DOHH2 (cell line): Measurements from ENCODE around the gene SCGB3A1.
A peak's percentile ranks its signal among the peaks of the same experiment; 100 is the strongest.

ENCODE experiments used
- H3F3A ChIP-seq: fragments of 200-600 bp; sonication (generic), shearing (Covaris generic); 2 replicates; pipeline ENCODE4 v1.6.0; 2016; ENCODE audit warnings: antibody characterized with exemption, mild to moderate bottlenecking; ENCODE audit not compliant: control insufficient read depth, insufficient read depth
- H3K27ac ChIP-seq: fragments of 200-600 bp; sonication (generic); 2 replicates; pipeline ENCODE4 v1.5.1; 2014; ENCODE audit warnings: low read depth, mild to moderate bottlenecking, low read length, moderate library complexity
- H3K27me3 ChIP-seq: fragments of 200-600 bp; sonication (generic); 2 replicates; pipeline ENCODE4 v1.6.1; 2014; ENCODE audit warnings: mild to moderate bottlenecking, low read length, mixed read lengths; ENCODE audit not compliant: control insufficient read depth
- H3K36me3 ChIP-seq: fragments of 200-600 bp; sonication (generic); 2 replicates; pipeline ENCODE4 v1.6.1; 2014; ENCODE audit warnings: mild to moderate bottlenecking, low read length, moderate library complexity, mixed read lengths; ENCODE audit not compliant: control insufficient read depth
- H3K4me1 ChIP-seq: fragments of 200-600 bp; sonication (generic); 2 replicates; pipeline ENCODE4 v1.6.1; 2014; ENCODE audit warnings: mild to moderate bottlenecking, low read length, mixed read lengths; ENCODE audit not compliant: control insufficient read depth
- H3K4me2 ChIP-seq: fragments of 200-600 bp; sonication (generic); 2 replicates; pipeline ENCODE4 v1.6.0; 2014; ENCODE audit warnings: mild to moderate bottlenecking, low read length, moderate library complexity
- H3K4me3 ChIP-seq: fragments of 200-600 bp; sonication (generic); 2 replicates; pipeline ENCODE4 v1.5.1; 2014; ENCODE audit warnings: mild to moderate bottlenecking, low read length, mixed read lengths
- H3K79me2 ChIP-seq: fragments of 200-600 bp; sonication (generic); 2 replicates; pipeline ENCODE4 v1.6.1; 2014; ENCODE audit warnings: mild to moderate bottlenecking, low read length, mixed read lengths; ENCODE audit not compliant: control insufficient read depth
- H3K9me2 ChIP-seq: fragments of 200-600 bp; sonication (generic); replicated peaks from 2 replicates; pipeline ENCODE4 v1.6.1; 2014; ENCODE audit warnings: mild to moderate bottlenecking, low read length, mixed read lengths; ENCODE audit not compliant: control insufficient read depth
- H3K9me3 ChIP-seq: fragments of 200-600 bp; sonication (generic); 2 replicates; pipeline ENCODE4 v1.6.1; 2014; ENCODE audit warnings: antibody characterized with exemption, low read length, mixed read lengths; ENCODE audit not compliant: control insufficient read depth, insufficient read depth
- H4K20me1 ChIP-seq: fragments of 200-600 bp; sonication (generic); 2 replicates; pipeline ENCODE4 v1.6.0; 2014; ENCODE audit warnings: low read depth, mild to moderate bottlenecking, antibody characterized with exemption, low read length, moderate library complexity; ENCODE audit not compliant: control insufficient read depth, insufficient read depth
- CTCF ChIP-seq: fragments of 200-600 bp; sonication (generic); IDR thresholded peaks from one replicate; pipeline ENCODE4 v1.5.1; 2014; ENCODE audit warnings: antibody characterized with exemption, mild to moderate bottlenecking, low read depth, low read length; ENCODE audit not compliant: poor library complexity, severe bottlenecking
- EZH2phosphoT487 ChIP-seq: fragments of 200-600 bp; sonication (generic); IDR thresholded peaks from 2 replicates; pipeline ENCODE4 v1.6.1; 2017; ENCODE audit warnings: borderline replicate concordance, mild to moderate bottlenecking, antibody characterized with exemption, low read length, moderate library complexity, mixed read lengths

The SCGB3A1 gene

GRCh38 chr5:180541710-180542109, 49.6 kb downstream of the SCGB3A1 start:
- peaks cover 84% of the 10 kb centered on the region for H3K79me2 ChIP-seq
- H3K4me1 ChIP-seq: peaks cover 39% of the 10 kb centered on the region
- H3K27me3 ChIP-seq: no peaks in the 10 kb centered on the region
- H3F3A ChIP-seq: 0 out of 2 replicates have a peak, but pooled peaks cover 4% of the 10 kb centered on the region
- peak overlapping the region; percentile 8 for H3K4me2 ChIP-seq
- peak overlapping the region; percentile 62 for H3K27ac ChIP-seq
- no peaks in the 10 kb centered on the region for H3K9me3 ChIP-seq
- no peak overlapping the region for H3K4me3 ChIP-seq
- no peaks in the 10 kb centered on the region for H3K9me2 ChIP-seq
- 0 out of 2 replicates have a peak, but pooled peaks cover 4% of the 10 kb centered on the region for H4K20me1 ChIP-seq
- H3K36me3 ChIP-seq: peaks cover 38% of the 10 kb centered on the region
- TF ChIP-seq EZH2phosphoT487: no peak
- peak; percentile 64 for TF ChIP-seq CTCF
